ENCODE measurements around the gene AGPS.

DNA sequence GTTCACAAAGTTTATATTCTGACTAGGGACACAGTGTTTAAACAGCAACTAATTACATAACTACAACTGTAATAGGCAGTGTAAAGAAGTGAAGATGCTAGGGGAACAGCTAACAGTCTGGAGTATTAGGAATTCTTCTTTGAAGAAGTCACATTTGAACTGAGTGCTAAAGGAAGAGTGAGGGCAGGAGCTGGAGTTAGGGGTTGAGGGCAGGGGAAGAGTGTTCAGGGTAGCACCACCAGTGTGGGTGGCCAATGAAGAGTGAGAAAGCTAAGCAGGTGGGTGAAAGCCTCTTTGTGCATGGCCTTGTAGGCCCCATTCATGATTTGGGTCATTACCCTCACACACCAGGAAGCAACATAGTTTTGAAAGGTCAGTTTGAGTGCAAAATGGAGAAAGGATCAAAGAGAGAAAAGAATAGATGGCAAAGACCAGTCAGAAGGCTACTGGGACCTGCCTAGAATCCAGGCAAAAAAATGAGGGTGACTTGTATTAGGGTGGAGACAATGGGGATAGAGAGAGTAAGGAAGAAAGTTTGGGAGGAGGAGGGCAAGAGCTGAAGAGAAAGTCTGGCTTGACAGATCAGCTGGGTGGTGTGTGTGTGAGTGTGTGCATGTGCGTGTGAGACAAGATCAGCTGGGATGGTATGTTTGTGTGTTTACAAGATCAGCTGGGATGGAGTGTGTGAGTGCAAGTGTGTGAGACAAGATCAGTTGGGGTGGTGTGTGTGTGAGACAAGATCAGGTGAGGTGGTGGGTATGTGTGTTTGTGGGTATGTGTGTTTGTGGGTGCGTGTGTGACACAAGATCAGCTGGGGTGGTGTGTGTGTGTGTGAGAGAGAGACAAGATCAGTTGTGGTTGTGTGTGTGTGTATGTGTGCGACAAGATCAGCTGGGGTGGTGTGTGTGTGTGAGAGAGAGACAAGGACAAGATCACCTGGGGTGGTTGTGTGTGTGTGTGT lies 43.6 kb upstream of the AGPS start:
- TF ChIP-seq POLR2A (IDR thresholded peaks at IDR 0.05): no peak
- TF ChIP-seq, protein P1, sequence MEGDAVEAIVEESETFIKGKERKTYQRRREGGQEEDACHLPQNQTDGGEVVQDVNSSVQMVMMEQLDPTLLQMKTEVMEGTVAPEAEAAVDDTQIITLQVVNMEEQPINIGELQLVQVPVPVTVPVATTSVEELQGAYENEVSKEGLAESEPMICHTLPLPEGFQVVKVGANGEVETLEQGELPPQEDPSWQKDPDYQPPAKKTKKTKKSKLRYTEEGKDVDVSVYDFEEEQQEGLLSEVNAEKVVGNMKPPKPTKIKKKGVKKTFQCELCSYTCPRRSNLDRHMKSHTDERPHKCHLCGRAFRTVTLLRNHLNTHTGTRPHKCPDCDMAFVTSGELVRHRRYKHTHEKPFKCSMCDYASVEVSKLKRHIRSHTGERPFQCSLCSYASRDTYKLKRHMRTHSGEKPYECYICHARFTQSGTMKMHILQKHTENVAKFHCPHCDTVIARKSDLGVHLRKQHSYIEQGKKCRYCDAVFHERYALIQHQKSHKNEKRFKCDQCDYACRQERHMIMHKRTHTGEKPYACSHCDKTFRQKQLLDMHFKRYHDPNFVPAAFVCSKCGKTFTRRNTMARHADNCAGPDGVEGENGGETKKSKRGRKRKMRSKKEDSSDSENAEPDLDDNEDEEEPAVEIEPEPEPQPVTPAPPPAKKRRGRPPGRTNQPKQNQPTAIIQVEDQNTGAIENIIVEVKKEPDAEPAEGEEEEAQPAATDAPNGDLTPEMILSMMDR (IDR thresholded peaks at IDR 0.05): no peak

Data from heart left ventricle (tissue), 13 donors.